Right lobe of liver (tissue), 4 donors: Measurements from ENCODE around the gene MT1E.
"Not testable (repeated sequence)": the region's sequence is repeated elsewhere in the genome, so short reads cannot be mapped to it uniquely, and the experiment has no call there.

Experiments used
- POLR2A ChIP-seq: fragments of 450-650 bp; IDR thresholded peaks from one replicate; pipeline ENCODE4 v1.6.1; 2017; ENCODE audit warnings: antibody characterized with exemption, mild to moderate bottlenecking
- TF ChIP-seq, protein P1 (sequence below), 4 donors: fragments of 200-600 bp in 3 of 4; fragments of 450-650 bp in 1 of 4; IDR thresholded peaks; one replicate each; pipeline versions ENCODE4 v1.5.1 to v1.8.0; 2016 to 2022; ENCODE audit warnings: antibody characterized with exemption in 4 of 4, mild to moderate bottlenecking in 2 of 4
- donor health status: DM: no; HTN: no; CAD: no.
- donor health status: DM: no; HTN: no; CAD: no.
- donor health status: DM: no; HTN: yes; CAD: no.

DNA sequence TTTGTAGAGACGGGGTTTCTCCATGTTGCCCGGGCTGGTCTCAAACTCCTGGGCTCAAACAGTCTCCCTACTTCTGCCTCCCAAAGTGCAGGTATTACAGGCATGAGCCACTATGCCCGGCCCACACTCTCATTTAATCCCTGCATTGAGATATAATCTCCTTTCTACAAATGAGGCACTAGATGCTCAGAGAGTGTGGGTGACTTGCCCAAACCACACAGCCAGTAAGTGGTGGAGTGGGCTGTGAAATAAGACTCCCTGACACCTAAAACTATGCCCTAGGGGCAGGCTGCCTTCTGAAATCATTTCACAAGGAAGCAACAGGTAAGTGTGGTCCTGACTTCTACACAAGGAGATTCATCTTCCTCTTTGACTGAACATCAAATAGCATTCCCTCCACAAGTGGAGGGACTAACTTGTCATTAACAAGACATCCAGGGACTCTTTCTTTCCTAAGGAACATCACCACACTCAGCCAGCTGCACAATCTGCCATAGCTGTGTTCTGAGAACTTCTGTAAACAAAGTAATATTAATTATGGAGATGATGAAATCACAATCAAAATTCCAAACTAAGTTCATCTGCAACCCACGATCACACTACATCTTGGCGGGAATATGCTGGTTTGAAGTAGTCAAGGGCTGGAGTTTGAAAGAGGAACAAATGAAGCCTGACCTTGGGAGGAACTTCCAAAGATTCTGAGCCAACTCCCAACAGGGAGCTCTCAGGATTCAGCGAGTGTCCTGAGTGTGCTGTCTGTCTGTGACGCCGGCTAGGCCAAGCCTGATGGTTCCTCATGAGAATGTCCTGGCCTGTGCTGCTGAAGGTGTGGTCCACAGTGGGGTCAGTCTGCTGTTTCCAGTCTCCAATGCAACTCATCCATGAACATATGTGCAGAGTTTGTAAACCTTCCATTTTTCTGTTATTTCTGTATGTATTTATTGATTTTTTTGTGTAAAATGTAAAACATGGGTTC is 40.0 kb downstream of the MT1E start:
- TF ChIP-seq POLR2A = not testable (repeated sequence)
- TF ChIP-seq, protein P1, sequence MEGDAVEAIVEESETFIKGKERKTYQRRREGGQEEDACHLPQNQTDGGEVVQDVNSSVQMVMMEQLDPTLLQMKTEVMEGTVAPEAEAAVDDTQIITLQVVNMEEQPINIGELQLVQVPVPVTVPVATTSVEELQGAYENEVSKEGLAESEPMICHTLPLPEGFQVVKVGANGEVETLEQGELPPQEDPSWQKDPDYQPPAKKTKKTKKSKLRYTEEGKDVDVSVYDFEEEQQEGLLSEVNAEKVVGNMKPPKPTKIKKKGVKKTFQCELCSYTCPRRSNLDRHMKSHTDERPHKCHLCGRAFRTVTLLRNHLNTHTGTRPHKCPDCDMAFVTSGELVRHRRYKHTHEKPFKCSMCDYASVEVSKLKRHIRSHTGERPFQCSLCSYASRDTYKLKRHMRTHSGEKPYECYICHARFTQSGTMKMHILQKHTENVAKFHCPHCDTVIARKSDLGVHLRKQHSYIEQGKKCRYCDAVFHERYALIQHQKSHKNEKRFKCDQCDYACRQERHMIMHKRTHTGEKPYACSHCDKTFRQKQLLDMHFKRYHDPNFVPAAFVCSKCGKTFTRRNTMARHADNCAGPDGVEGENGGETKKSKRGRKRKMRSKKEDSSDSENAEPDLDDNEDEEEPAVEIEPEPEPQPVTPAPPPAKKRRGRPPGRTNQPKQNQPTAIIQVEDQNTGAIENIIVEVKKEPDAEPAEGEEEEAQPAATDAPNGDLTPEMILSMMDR (IDR thresholded peaks at IDR 0.05) = not testable (repeated sequence)
